ENCODE results near the gene ULK4.

- TF ChIP-seq CTCF (IDR thresholded peaks at IDR 0.05), result no peak
- no peak for TF ChIP-seq POLR2A (IDR thresholded peaks at IDR 0.05)
Measured at GRCh38 chr3:41212088-41212487, 749.8 kb downstream of the ULK4 start.
